Measurements from ENCODE around the gene FLNA.

The FLNA gene

GRCh38 chrX:154333116-154333515, 41.3 kb downstream of the FLNA start:
- H3K4me1 ChIP-seq (ENCODE audit: insufficient read depth, poor library complexity, severe bottlenecking) = no peaks in the 10 kb centered on the region
- DNase-seq (ENCODE audit: low spot score) (no peak), ATAC-seq (ENCODE audit: low read depth) (no peak)
- TF ChIP-seq CTCF (IDR thresholded peaks at IDR 0.05; ENCODE audit: poor library complexity, severe bottlenecking) = no peak
- no peaks in the 10 kb centered on the region for H3K27me3 ChIP-seq (ENCODE audit: insufficient read depth, poor library complexity, severe bottlenecking)
- H3K9me3 ChIP-seq (ENCODE audit: severe bottlenecking) = no peaks in the 10 kb centered on the region
- no peak overlapping the region for H3K4me3 ChIP-seq (ENCODE audit: severe bottlenecking)
- no peak overlapping the region for H3K27ac ChIP-seq (ENCODE audit: poor library complexity, severe bottlenecking)
- no peaks in the 10 kb centered on the region for H3K36me3 ChIP-seq (ENCODE audit: low read depth)

- no peak overlapping the region for H3K27ac ChIP-seq (ENCODE audit: poor library complexity, severe bottlenecking)
- H3K9me3 ChIP-seq (ENCODE audit: severe bottlenecking) = no peaks in the 10 kb centered on the region
- TF ChIP-seq CTCF (IDR thresholded peaks at IDR 0.05; ENCODE audit: poor library complexity, severe bottlenecking) = no peak
- DNase-seq (ENCODE audit: low spot score) = no peak
- H3K36me3 ChIP-seq (ENCODE audit: low read depth) = no peaks in the 10 kb centered on the region
- no peak for ATAC-seq (ENCODE audit: low read depth)
- no peaks in the 10 kb centered on the region for H3K4me1 ChIP-seq (ENCODE audit: insufficient read depth, poor library complexity, severe bottlenecking)
- H3K4me3 ChIP-seq (ENCODE audit: severe bottlenecking) = no peak overlapping the region
- H3K27me3 ChIP-seq (ENCODE audit: insufficient read depth, poor library complexity, severe bottlenecking) = no peaks in the 10 kb centered on the region
Measured at GRCh38 chrX:154332561-154332960, 41.9 kb downstream of the FLNA start.

- DNase-seq (ENCODE audit: low spot score) = no peak
- Histone ChIP-seq H3K27me3 (ENCODE audit: insufficient read depth, poor library complexity, severe bottlenecking) (no peaks in the 10 kb centered on the region), H3K36me3 (ENCODE audit: low read depth) (no peaks in the 10 kb centered on the region), H3K4me3 (ENCODE audit: severe bottlenecking) (no peak overlapping the region), H3K9me3 (ENCODE audit: severe bottlenecking) (no peaks in the 10 kb centered on the region), H3K4me1 (ENCODE audit: insufficient read depth, poor library complexity, severe bottlenecking) (no peaks in the 10 kb centered on the region), H3K27ac (ENCODE audit: poor library complexity, severe bottlenecking) (no peak overlapping the region)
- no peak for TF ChIP-seq CTCF (IDR thresholded peaks at IDR 0.05; ENCODE audit: poor library complexity, severe bottlenecking)
- ATAC-seq (ENCODE audit: low read depth) = no peak
Measured at GRCh38 chrX:154329294-154329693, 45.1 kb downstream of the FLNA start.

GRCh38 chrX:154328646-154329045, 45.8 kb downstream of the FLNA start:
- Histone ChIP-seq H3K27me3 (ENCODE audit: insufficient read depth, poor library complexity, severe bottlenecking) (no peaks in the 10 kb centered on the region), H3K36me3 (ENCODE audit: low read depth) (no peaks in the 10 kb centered on the region), H3K4me1 (ENCODE audit: insufficient read depth, poor library complexity, severe bottlenecking) (no peaks in the 10 kb centered on the region), H3K9me3 (ENCODE audit: severe bottlenecking) (no peaks in the 10 kb centered on the region), H3K4me3 (ENCODE audit: severe bottlenecking) (no peak overlapping the region), H3K27ac (ENCODE audit: poor library complexity, severe bottlenecking) (no peak overlapping the region)
- no peak for DNase-seq (ENCODE audit: low spot score)
- no peak for TF ChIP-seq CTCF (IDR thresholded peaks at IDR 0.05; ENCODE audit: poor library complexity, severe bottlenecking)
- no peak for ATAC-seq (ENCODE audit: low read depth)

GRCh38 chrX:154327038-154327820, 47.2 kb downstream of the FLNA start:
- no peaks in the 10 kb centered on the region for H3K9me3 ChIP-seq (ENCODE audit: severe bottlenecking)
- no peaks in the 10 kb centered on the region for H3K36me3 ChIP-seq (ENCODE audit: low read depth)
- no peak overlapping the region for H3K4me3 ChIP-seq (ENCODE audit: severe bottlenecking)
- H3K27ac ChIP-seq (ENCODE audit: poor library complexity, severe bottlenecking) = no peak overlapping the region
- DNase-seq (ENCODE audit: low spot score) (no peak), ATAC-seq (ENCODE audit: low read depth) (no peak)
- no peak for TF ChIP-seq CTCF (IDR thresholded peaks at IDR 0.05; ENCODE audit: poor library complexity, severe bottlenecking)
- no peaks in the 10 kb centered on the region for H3K4me1 ChIP-seq (ENCODE audit: insufficient read depth, poor library complexity, severe bottlenecking)
- no peaks in the 10 kb centered on the region for H3K27me3 ChIP-seq (ENCODE audit: insufficient read depth, poor library complexity, severe bottlenecking)
